ENCODE measurements around the gene SLC39A12.

DNA sequence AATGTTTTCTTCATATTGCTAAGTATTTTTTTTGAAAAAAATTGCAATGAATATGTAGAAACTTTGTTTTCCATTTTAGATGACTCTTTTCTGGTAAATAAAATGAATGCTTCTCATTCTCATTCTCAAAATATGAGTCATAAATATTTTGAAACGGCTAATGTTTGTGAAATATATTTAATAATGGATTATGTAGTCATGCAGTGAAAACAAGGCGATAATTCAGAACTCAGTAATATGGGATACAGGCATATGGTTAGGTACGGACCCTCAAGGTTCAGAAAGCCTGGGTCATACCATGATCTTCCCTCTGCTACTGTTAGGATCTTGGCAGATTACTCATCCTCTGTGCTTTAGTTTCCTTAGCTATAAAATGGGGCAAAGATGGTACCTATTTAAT lies 46.2 kb upstream of the SLC39A12 start:
- TF ChIP-seq, protein P1, sequence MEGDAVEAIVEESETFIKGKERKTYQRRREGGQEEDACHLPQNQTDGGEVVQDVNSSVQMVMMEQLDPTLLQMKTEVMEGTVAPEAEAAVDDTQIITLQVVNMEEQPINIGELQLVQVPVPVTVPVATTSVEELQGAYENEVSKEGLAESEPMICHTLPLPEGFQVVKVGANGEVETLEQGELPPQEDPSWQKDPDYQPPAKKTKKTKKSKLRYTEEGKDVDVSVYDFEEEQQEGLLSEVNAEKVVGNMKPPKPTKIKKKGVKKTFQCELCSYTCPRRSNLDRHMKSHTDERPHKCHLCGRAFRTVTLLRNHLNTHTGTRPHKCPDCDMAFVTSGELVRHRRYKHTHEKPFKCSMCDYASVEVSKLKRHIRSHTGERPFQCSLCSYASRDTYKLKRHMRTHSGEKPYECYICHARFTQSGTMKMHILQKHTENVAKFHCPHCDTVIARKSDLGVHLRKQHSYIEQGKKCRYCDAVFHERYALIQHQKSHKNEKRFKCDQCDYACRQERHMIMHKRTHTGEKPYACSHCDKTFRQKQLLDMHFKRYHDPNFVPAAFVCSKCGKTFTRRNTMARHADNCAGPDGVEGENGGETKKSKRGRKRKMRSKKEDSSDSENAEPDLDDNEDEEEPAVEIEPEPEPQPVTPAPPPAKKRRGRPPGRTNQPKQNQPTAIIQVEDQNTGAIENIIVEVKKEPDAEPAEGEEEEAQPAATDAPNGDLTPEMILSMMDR (IDR thresholded peaks at IDR 0.05), result no peak
- TF ChIP-seq POLR2A (IDR thresholded peaks at IDR 0.05), result no peak
